H1 (cell line): ENCODE data around the gene PRADC1. TPM values are rescaled to one million over a fixed set of nuclear protein-coding genes. Genes with fewer than 3 reads are reported as not detected.

Experiments used
- CTCF ChIA-PET: fragments of 300-600 bp; sonication (Branson Sonifier 250); formaldehyde crosslinking; loops from one replicate; lab custom pipeline; 2021; ENCODE audit not compliant: partially characterized antibody; lab: Charles Lee
- POLR2A ChIA-PET: fragments of 300-600 bp; sonication (Branson Sonifier 250); formaldehyde crosslinking; loops from one replicate; lab custom pipeline; 2021; ENCODE audit warnings: inconsistent platforms; ENCODE audit not compliant: partially characterized antibody; lab: Charles Lee
- DNase-seq, 2 experiments: peaks; one replicate each; pipeline versions ENCODE4 v3.0.0 to v3.0.0-alpha.2; 2010 to 2022; ENCODE audit warnings: low spot score in 2 of 2, low read depth in 1 of 2, mixed read lengths in 1 of 2
- FAIRE-seq: peaks from 2 replicates; lab custom pipeline; 2011; peaks lifted over from hg19 to GRCh38; lab: Jason Lieb, UNC
- H2AFZ ChIP-seq: 2 replicates; pipeline ENCODE4 v1.8.1; 2012; ENCODE audit warnings: low read length, inconsistent platforms
- H2AK5ac ChIP-seq: 2 replicates; pipeline ENCODE4 v1.6.1; 2013; ENCODE audit warnings: low read depth, low read length
- H2BK120ac ChIP-seq: replicated peaks from 2 replicates; pipeline ENCODE3; 2013; ENCODE audit warnings: low read depth, low read length, inconsistent platforms
- H2BK12ac ChIP-seq: 2 replicates; pipeline ENCODE4 v1.6.1; 2013; ENCODE audit warnings: low read depth, low read length
- H2BK15ac ChIP-seq: 2 replicates; pipeline ENCODE4 v1.6.1; 2013; ENCODE audit warnings: low read length
- H2BK20ac ChIP-seq: 2 replicates; pipeline ENCODE4 v1.6.1; 2013; ENCODE audit warnings: low read length
- H2BK5ac ChIP-seq: 2 replicates; pipeline ENCODE4 v1.6.1; 2013; ENCODE audit warnings: low read depth, low read length
- H3K14ac ChIP-seq: 2 replicates; pipeline ENCODE4 v1.6.1; 2013; ENCODE audit warnings: inconsistent platforms; ENCODE audit not compliant: insufficient read length
- H3K18ac ChIP-seq: 2 replicates; pipeline ENCODE4 v1.6.1; 2013; ENCODE audit warnings: low read length; ENCODE audit errors: extremely low read depth
- H3K23ac ChIP-seq: 2 replicates; pipeline ENCODE4 v1.6.1; 2013; ENCODE audit warnings: inconsistent platforms; ENCODE audit not compliant: insufficient read length
- H3K23me2 ChIP-seq: 2 replicates; pipeline ENCODE4 v1.6.1; 2013; ENCODE audit warnings: low read depth, low read length
- H3K27ac ChIP-seq: 2 replicates; pipeline ENCODE4 v1.6.1; 2011; ENCODE audit warnings: low read depth, low read length, inconsistent platforms
- H3K27me3 ChIP-seq, 4 experiments: replicated peaks in 1 of 4; 1 replicate in 1 of 4; 2 replicates in 3 of 4; pipeline versions ENCODE4 v1.6.1 to v1.8.1; 2011 to 2013; ENCODE audit warnings: low read length in 3 of 4, mild to moderate bottlenecking in 3 of 4, inconsistent platforms in 2 of 4, mixed read lengths in 2 of 4, moderate library complexity in 1 of 4; ENCODE audit not compliant: control insufficient read depth in 3 of 4, insufficient read depth in 3 of 4; ENCODE audit errors: extremely low read depth in 1 of 4
- H3K36me3 ChIP-seq, 4 experiments: 2 replicates each; pipeline versions ENCODE4 v1.6.1 to v1.8.1; 2011 to 2013; ENCODE audit warnings: mild to moderate bottlenecking in 4 of 4, low read length in 3 of 4, moderate library complexity in 2 of 4, control low read depth in 1 of 4, inconsistent platforms in 1 of 4; ENCODE audit not compliant: insufficient read depth in 4 of 4, control insufficient read depth in 2 of 4
- H3K4ac ChIP-seq: replicated peaks from 2 replicates; pipeline ENCODE3; 2013; ENCODE audit warnings: low read length, low read depth, mixed read lengths, inconsistent platforms; ENCODE audit not compliant: insufficient read length
- H3K4me1 ChIP-seq, 4 experiments: replicated peaks in 1 of 4; 1 replicate in 1 of 4; 2 replicates in 3 of 4; pipeline versions ENCODE4 v1.6.1 to v1.8.1; 2011 to 2013; ENCODE audit warnings: low read length in 3 of 4, inconsistent platforms in 2 of 4, mixed read lengths in 1 of 4; ENCODE audit not compliant: insufficient read depth in 4 of 4, control insufficient read depth in 3 of 4
- H3K4me2 ChIP-seq, 2 experiments: 2 replicates each; pipeline versions ENCODE4 v1.6.1 to v1.8.1; 2011 to 2013; ENCODE audit warnings: low read depth in 2 of 2, low read length in 2 of 2, control low read depth in 1 of 2, inconsistent platforms in 1 of 2, mild to moderate bottlenecking in 1 of 2; ENCODE audit not compliant: insufficient read depth in 1 of 2
- H3K4me3 ChIP-seq, 4 experiments: fragments of 200-600, 300-600 bp in 1 of 4; sonication (generic), shearing (Covaris generic), sonication (Bioruptor Twin) in 1 of 4; 2 replicates each; pipeline versions ENCODE4 v1.5.1 to v1.8.1; 2011 to 2016; ENCODE audit warnings: low read length in 4 of 4, low read depth in 3 of 4, control low read depth in 2 of 4, inconsistent platforms in 2 of 4, mild to moderate bottlenecking in 2 of 4, mixed read lengths in 1 of 4, moderate library complexity in 1 of 4; ENCODE audit not compliant: insufficient read depth in 2 of 4; ENCODE audit errors: extremely low read depth in 1 of 4
- H3K56ac ChIP-seq: replicated peaks from 2 replicates; pipeline ENCODE3; 2013; ENCODE audit warnings: low read depth, mild to moderate bottlenecking, mixed read lengths, low read length, inconsistent platforms; ENCODE audit not compliant: insufficient read length
- H3K79me1 ChIP-seq: 2 replicates; pipeline ENCODE4 v1.6.1; 2013; ENCODE audit warnings: low read depth, low read length, control low read depth
- H3K79me2 ChIP-seq, 2 experiments: 2 replicates each; pipeline versions ENCODE4 v1.6.1 to v1.8.1; 2012 to 2013; ENCODE audit warnings: low read length in 2 of 2, mild to moderate bottlenecking in 2 of 2, inconsistent platforms in 1 of 2; ENCODE audit not compliant: insufficient read depth in 2 of 2, control insufficient read depth in 1 of 2
- H3K9ac ChIP-seq, 4 experiments: replicated peaks in 1 of 4; 1 replicate in 1 of 4; 2 replicates in 3 of 4; pipeline versions ENCODE4 v1.6.1 to v1.8.1; 2011 to 2013; ENCODE audit warnings: low read depth in 3 of 4, low read length in 3 of 4, control low read depth in 2 of 4, mild to moderate bottlenecking in 2 of 4, moderate library complexity in 2 of 4, inconsistent platforms in 1 of 4; ENCODE audit errors: extremely low read depth in 1 of 4
- H3K9me3 ChIP-seq, 2 experiments: 2 replicates each; pipeline versions ENCODE4 v1.6.1 to v1.8.1; 2012 to 2013; ENCODE audit warnings: mild to moderate bottlenecking in 2 of 2, moderate library complexity in 2 of 2, control low read depth in 1 of 2, inconsistent platforms in 1 of 2, low read depth in 1 of 2, low read length in 1 of 2, mixed read lengths in 1 of 2; ENCODE audit not compliant: insufficient read depth in 2 of 2
- H4K20me1 ChIP-seq, 2 experiments: replicated peaks in 1 of 2; 2 replicates each; pipeline versions ENCODE3 to v1.8.1; 2011 to 2013; ENCODE audit warnings: inconsistent platforms in 2 of 2, low read length in 2 of 2, mild to moderate bottlenecking in 1 of 2; ENCODE audit not compliant: insufficient read depth in 2 of 2, control insufficient read depth in 1 of 2
- H4K5ac ChIP-seq: 2 replicates; pipeline ENCODE4 v1.6.1; 2013; ENCODE audit warnings: low read length, low read depth, mixed read lengths, inconsistent platforms; ENCODE audit not compliant: insufficient read length
- H4K8ac ChIP-seq: 2 replicates; pipeline ENCODE4 v1.8.0; 2013; ENCODE audit warnings: mild to moderate bottlenecking, moderate library complexity, low read length, inconsistent platforms; ENCODE audit not compliant: insufficient read depth; ENCODE audit errors: extremely low read depth
- H4K91ac ChIP-seq: replicated peaks from 2 replicates; pipeline ENCODE3; 2013; ENCODE audit warnings: low read length, mixed read lengths, inconsistent platforms; ENCODE audit not compliant: insufficient read length
- BACH1 ChIP-seq: IDR thresholded peaks from 2 replicates; pipeline ENCODE4 v1.6.1; 2012; ENCODE audit warnings: low read length, improper control_type of control experiment
- CHD2 ChIP-seq: IDR thresholded peaks from 2 replicates; pipeline ENCODE4 v1.6.1; 2012; ENCODE audit warnings: low read length, improper control_type of control experiment
- CTBP2 ChIP-seq: IDR thresholded peaks from 2 replicates; pipeline ENCODE4 v1.7.0; 2011; ENCODE audit warnings: borderline replicate concordance, mild to moderate bottlenecking, moderate library complexity, mixed read lengths, low read length; ENCODE audit not compliant: insufficient read depth, insufficient read length
- EZH2 ChIP-seq: fragments of 200-600 bp; sonication (generic); IDR thresholded peaks from 2 replicates; pipeline ENCODE4 v1.7.1; 2012; ENCODE audit warnings: low read depth, mild to moderate bottlenecking, moderate library complexity, low read length, inconsistent platforms; ENCODE audit not compliant: severe bottlenecking
- JUN ChIP-seq: IDR thresholded peaks from 2 replicates; pipeline ENCODE4 v1.6.1; 2011; ENCODE audit warnings: low read depth, mild to moderate bottlenecking, improper control_type of control experiment, low read length
- MAFK ChIP-seq: IDR thresholded peaks from 2 replicates; pipeline ENCODE4 v1.6.1; 2012; ENCODE audit warnings: low read depth, mild to moderate bottlenecking, improper control_type of control experiment, low read length
- RNF2 ChIP-seq: fragments of 200-900, 300-1000 bp; sonication (generic); IDR thresholded peaks from 2 replicates; pipeline ENCODE4 v1.7.1; 2016; ENCODE audit warnings: borderline replicate concordance, low read depth, mild to moderate bottlenecking, antibody characterized with exemption, low read length; ENCODE audit not compliant: poor library complexity, severe bottlenecking; ENCODE audit errors: missing control alignments
- RXRA ChIP-seq: IDR thresholded peaks from 2 replicates; pipeline ENCODE4 v1.6.1; 2011; ENCODE audit warnings: low read depth, mild to moderate bottlenecking, low read length, moderate library complexity; ENCODE audit not compliant: insufficient read depth
- SIRT6 ChIP-seq: IDR thresholded peaks from one replicate; pipeline ENCODE4 v1.7.1; 2012; ENCODE audit warnings: low read length, inconsistent platforms
- SP4 ChIP-seq: IDR thresholded peaks from 2 replicates; pipeline ENCODE4 v1.6.1; 2012; ENCODE audit warnings: low read length, inconsistent platforms
- WGBS, 2 experiments: shearing (Covaris generic) in 1 of 2; methylation state at CpG; one replicate each; pipeline versions ENCODE4 v1.1.6 to v1.1.7; 2013 to 2015; ENCODE audit warnings: low lambda C conversion rate in 2 of 2, mixed read lengths in 2 of 2, inconsistent platforms in 1 of 2, low coverage in 1 of 2, missing lambda C conversion rate in 1 of 2; ENCODE audit not compliant: insufficient replicate concordance in 2 of 2, insufficient coverage in 1 of 2, insufficient read length in 1 of 2; ENCODE audit errors: extremely low coverage in 1 of 2, missing lambda C conversion rate in 1 of 2; 5-methylcytosine and 5-hydroxymethylcytosine counted together
- polyA plus RNA-seq, 7 experiments: library from polyadenylated mRNA; depleted of rRNA in 3 of 7; stranded (reverse) in 5 of 7; unstranded in 2 of 7; fragments of >200 nt in 5 of 7; fragments of 200-250 nt in 2 of 7; gene quantifications; 1 replicate in 5 of 7; 2 replicates in 1 of 7; 4 replicates in 1 of 7; pipeline versions ENCODE4 v1.2.1 to v1.2.3, GENCODE V29; 2011 to 2013; ENCODE audit warnings: missing spikeins in 2 of 7, mixed read lengths in 2 of 7
- total RNA-seq: library from RNA; stranded (reverse); fragmentation: NEBNext Ultra II Directional; extraction: Animal tissue kit (Norgen Biotek cat#: 25700); gene quantifications from 2 replicates; pipeline ENCODE4 v1.2.1, GENCODE V29; 2021

The PRADC1 gene
- total and polyA plus RNA-seq, 2 of the 8 experiments (the other 6 are each of a cell fraction or from before 2014, with no cell fraction given) = 8.9 to 13.1 TPM

- no peak overlapping the region for H3K4me2 ChIP-seq
- peaks cover 48 to 85% (median 67%) of the 10 kb centered on the region in 4 experiments for H3K36me3 ChIP-seq
- H2BK120ac ChIP-seq = no peak overlapping the region
- no peaks in the 10 kb centered on the region for H3K27me3 ChIP-seq
- no peak overlapping the region for H3K18ac ChIP-seq
- H3K14ac ChIP-seq = no peak overlapping the region
- TF ChIP-seq BACH1 (no peak), RXRA (no peak), SP4 (no peak), CTBP2 (no peak), JUN (no peak), MAFK (no peak), CHD2 (no peak), SIRT6 (no peak), RNF2 (no peak), EZH2 (no peak)
- H3K23me2 ChIP-seq = no peaks in the 10 kb centered on the region
- H3K56ac ChIP-seq = no peak overlapping the region
- FAIRE-seq (no peak), DNase-seq (no peak)
- POLR2A ChIA-PET = interaction anchor here (1.1 to 6.5 kb wide), 5 partner anchors 12 to 29 kb away, joined by 3 to 105 read pairs (median 3); partner anchors contain the start of genes CCT7 and PRADC1
- no peaks in the 10 kb centered on the region for H3K79me2 ChIP-seq
- WGBS, 2 experiments = 83% methylated on average over 17 of the region's 17 CpGs; no CpG with 5 or more reads in 1 of the 2 experiments
- no peak overlapping the region for H2BK15ac ChIP-seq
- H2BK20ac ChIP-seq = no peak overlapping the region
- H3K9ac ChIP-seq = no peak overlapping the region
- H4K20me1 ChIP-seq = peaks cover 6 to 21% of the 10 kb centered on the region in 2 experiments
- no peak overlapping the region for H3K4ac ChIP-seq
- no peak overlapping the region for H4K8ac ChIP-seq
- H2AFZ ChIP-seq = no peak overlapping the region
- H3K27ac ChIP-seq = no peak overlapping the region
- H2BK12ac ChIP-seq = no peak overlapping the region
- peaks cover 2% of the 10 kb centered on the region; the same call in 1 of the 2 replicates for H3K79me1 ChIP-seq
- no peak overlapping the region for H3K4me3 ChIP-seq
- no peak overlapping the region for H4K91ac ChIP-seq
- peaks cover 0 to 7% (median 1%) of the 10 kb centered on the region in 4 experiments; a peak in 2 of 7 replicates for H3K4me1 ChIP-seq
- no peak overlapping the region for H2AK5ac ChIP-seq
- H4K5ac ChIP-seq = no peak overlapping the region
- H3K23ac ChIP-seq = no peak overlapping the region
- no peaks in the 10 kb centered on the region for H3K9me3 ChIP-seq
- CTCF ChIA-PET = interaction anchor here (0.7 to 1.7 kb wide), 8 partner anchors 8 to 257 kb away, joined by 3 to 6 read pairs (median 4); no protein-coding TSS in a partner anchor
- no peak overlapping the region for H2BK5ac ChIP-seq
Observed at GRCh38 chr2:73250872-73251846, 18.1 kb upstream of the PRADC1 start.
